Activated CD4-positive, alpha-beta T cell treated with anti-CD3 and anti-CD28 coated beads, Interleukin-2, amount 50 U/mL, for 4 hours (primary cell): Measurements from ENCODE around the gene GRIN1.

Source experiments
- DNase-seq, 2 experiments: peaks; one replicate each; pipeline ENCODE4 v3.0.0-alpha.2; 2020

Gene GRIN1

DNA sequence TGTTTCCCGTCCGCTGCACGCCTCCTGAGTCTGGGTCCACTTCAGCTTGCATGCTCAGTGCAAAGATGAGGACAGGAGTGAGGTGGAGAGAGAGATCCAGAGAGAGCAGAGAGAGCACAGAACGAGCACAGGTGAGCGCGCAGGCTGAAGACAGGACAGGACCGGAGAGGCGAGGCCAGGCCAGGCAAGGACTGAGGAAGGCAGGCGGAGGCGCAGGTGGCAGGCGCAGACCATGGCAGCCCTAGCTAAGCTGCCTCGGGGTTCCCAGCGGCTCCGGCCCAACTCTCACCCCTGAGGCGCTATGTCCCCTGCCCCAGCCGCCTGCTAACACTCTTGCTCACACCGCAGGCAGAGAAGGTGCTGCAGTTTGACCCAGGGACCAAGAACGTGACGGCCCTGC, 9.7 kb downstream of the GRIN1 start:
- DNase-seq, result no peak

DNA sequence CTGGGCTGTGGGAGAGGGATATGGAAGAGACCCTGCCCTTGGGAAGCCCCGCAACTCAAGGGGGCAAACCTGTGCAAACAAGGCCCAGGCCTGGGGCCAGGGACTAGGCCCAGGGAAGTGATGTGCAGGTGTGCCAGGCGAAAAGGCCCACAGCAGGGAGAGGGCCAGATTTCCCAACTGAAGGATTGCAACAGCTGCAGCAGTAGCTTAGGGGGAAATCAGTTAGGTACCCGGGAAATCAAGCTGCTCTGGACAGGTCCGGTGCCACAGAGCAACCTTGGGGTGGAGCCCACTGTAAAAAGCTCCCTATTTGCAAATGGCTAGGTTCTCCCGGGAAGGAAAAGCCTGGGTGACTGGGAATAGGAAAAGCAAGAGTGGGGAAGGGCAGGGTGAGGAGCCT, 10.4 kb downstream of the GRIN1 start:
- no peak for DNase-seq

DNA sequence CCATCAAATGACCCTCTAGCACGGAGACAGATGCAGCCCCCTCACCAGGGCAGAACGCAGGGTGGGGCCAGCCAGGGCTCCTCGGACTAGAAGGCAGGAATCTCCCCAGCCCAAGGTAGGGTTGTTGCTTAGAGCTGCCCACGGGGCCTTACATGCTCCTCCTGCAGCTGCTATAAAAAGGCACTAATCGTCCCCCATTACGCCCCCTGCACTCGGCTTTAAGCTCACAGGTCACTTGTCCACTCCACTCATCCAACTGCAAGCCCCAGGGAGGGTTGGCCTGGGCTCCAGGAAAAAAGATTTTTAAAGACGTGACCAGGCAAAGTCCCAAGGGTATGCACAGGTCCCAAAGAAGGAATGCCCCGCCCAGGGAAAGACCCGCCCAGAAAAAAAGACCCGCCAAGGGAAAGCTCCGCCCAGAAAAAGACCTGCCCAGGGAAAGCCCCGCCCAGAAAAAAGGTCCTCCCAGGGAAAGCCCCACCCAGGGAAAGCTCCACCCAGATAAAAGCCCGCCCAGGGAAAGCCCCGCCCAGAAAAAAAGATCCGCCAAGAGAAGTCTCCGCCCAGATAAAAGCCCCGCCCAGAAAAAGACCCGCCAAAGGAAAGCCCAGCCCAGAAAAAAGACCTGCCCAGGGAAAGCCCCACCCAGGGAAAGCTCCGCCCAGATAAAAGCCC, 11.1 kb downstream of the GRIN1 start:
- DNase-seq, result no peak

DNA sequence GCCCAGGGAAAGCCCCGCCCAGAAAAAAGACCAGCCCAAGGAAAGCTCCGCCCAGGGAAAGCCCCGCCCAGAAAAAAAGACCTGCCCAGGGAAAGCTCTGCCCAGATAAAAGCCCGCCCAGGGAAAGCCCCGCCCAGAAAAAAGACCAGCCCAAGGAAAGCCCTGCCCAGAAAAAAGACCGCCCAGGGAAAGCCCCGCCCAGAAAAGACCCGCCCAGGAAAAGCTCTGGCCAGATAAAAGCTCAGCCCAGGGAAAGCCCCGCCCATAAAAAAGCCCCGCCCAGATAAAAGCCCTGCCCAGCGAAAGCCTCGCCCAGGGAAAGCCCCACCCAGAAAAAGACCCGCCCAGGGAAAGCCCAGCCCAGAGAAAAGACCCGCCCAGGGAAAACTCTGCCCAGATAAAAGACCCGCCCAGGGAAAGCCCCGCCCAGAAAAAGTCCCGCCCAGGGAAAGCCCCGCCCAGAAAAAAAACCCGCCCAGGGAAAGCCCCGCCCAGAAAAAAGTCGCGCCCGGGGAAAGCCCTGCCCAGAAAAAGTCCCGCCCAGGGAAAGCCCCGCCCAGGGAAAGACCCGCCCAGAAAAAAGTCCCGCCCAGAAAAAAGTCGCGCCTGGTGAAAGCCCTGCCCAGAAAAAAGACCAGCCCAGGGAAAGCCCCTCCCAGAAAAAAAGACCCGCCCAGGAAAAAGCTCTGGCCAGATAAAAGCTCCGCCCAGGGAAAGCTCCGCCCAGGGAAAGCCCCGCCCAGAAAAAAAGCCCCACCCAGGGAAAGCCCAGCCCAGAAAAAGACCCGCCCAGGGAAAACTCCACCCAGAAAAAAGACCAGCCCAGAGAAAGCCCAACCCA, 11.9 kb downstream of the GRIN1 start:
- DNase-seq, result no peak

DNA sequence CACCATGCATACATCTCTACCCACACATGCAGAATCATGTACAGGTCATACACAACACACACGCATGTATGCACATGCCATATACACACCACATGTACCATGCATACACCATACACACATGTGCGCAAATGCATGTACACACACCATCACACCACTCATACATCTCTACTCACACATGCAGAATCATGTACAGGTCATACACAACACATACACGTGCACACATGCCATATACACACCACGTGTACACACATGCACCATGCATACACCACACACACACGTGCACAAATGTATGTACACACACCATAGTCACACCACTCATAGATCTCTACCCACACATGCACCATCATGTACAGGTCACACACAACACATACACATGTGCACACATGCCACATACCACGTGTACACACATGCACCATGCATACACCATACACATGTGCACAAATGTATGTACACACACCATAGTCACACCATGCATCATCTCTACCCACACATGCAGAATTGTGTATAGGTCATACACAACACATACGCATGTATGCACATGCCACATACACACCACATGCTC, 14.0 kb downstream of the GRIN1 start:
- DNase-seq, result no peak

DNA sequence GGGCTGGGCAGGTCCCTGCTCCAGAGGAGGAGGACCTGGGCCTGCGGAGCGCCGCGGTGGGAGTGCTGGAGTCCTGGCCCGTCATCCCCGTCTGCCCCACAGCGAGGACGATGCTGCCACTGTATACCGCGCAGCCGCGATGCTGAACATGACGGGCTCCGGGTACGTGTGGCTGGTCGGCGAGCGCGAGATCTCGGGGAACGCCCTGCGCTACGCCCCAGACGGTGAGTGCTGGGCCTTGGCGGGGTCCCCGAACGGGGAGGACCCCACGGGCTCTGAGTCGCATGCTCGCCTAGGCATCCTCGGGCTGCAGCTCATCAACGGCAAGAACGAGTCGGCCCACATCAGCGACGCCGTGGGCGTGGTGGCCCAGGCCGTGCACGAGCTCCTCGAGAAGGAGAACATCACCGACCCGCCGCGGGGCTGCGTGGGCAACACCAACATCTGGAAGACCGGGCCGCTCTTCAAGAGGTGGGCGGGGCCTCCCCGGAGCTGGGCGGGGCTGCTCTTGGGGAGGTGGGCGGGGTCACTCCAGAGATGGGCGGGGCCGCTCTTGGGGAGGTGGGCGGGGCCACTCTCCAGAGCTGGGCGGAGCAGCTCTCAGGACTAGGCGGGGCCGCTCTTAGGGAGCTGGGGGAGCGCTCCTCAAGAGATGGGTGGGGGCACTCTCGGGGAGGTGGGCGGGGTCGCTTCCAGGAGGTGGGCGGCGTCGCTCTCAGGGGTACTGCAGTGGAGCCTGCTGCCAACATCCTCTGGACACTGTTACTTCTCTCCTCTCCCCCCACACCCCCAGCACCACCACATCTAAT, 17.8 kb downstream of the GRIN1 start:
- DNase-seq, result peak; percentile 56 to 67

DNA sequence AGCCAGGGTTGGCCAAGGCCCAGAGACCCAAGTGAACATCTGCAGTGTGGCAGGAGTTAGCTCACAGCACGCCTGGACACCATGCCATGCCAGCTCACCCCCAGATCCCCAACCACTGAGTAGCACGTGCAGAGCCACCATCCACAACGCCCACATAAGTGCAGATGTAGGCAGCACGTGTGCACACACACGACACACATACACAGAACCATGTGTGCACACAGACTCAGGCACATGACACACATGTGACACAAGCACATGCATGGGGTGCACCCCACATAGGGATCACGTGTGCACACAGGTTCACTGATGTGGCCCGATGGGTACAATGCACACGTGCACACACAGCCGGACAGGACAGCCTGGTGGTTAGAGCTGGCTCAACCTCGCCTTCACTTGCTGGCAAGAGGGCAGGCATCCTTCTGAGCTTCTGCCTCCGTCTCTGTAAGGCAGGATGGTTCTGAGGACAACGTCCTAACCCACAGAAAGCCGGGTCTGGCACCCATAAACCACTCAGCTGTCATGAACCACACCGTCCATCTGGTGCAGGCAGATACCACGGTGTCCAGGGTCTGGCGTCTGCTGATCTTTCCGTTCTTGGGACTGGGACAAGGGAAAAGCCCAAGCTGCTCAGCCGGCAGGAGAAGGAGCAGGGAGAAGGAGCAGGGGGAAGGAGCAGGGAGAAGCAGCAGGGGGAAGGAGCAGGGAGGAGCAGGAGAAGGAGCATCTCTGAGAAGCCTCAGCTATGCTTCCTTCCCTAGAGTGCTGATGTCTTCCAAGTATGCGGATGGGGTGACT, 18.9 kb downstream of the GRIN1 start:
- no peak for DNase-seq

DNA sequence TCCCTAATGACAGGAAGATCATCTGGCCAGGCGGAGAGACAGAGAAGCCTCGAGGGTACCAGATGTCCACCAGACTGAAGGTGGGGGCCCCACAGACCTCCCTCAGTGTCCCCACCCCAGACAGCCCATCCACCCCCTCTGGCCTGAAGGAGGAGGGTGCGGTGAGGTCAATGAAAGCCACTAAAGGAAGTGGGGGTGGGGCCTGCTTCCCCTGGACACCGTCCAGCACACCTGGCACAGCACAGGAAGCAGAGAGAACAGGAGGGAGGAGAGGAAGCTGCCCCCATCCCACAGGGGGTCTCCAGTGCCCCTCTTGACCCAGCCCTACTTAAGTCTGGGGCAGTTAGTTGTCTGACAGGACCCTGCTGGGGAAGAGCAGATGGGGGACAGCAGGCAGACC, 19.7 kb downstream of the GRIN1 start:
- DNase-seq, result no peak

DNA sequence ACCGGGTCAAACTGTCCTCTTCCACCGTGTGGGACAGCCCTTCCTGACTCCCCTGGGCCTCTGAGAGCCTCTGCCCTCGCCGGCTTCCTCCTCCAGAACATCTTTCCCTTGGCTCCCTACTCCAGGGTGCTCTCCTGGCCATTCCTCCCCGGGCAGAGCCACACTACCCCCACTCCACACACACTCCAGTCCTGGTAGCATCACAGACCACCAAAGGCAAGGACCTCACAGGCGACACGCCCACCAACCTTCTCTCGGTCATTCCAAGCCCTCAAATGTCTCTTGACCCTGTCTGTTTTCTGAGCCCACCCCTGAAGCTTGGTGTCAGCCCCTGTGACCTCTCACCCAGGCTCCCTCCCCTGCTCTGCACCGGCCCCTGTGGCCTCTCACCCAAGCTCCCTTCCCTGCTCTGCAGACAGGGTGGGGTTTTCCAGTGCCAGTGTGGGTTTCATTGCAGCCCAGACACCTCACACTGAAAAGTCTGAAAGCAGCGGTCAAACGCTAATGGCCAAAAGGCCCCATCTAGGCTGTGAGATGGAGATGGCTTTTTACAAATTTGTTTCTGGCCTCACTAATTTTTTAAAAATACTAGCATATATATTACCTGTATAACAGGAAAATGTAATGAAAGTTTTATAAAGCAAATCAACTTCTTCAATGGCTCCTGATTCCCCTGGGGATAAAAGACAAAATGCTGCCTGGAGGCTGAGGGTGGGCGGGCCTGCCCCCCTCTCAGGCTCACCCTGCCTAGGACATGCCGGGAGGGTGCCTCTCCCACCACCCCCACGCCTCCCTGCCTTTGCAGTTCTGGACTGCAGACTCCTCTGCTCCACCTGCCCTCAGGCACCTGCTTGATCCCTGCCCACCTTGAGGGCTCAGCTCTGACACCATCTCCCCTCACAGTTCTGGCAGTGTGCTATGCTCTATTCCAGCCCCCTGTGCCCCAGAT, 20.4 kb downstream of the GRIN1 start:
- DNase-seq, result no peak

DNA sequence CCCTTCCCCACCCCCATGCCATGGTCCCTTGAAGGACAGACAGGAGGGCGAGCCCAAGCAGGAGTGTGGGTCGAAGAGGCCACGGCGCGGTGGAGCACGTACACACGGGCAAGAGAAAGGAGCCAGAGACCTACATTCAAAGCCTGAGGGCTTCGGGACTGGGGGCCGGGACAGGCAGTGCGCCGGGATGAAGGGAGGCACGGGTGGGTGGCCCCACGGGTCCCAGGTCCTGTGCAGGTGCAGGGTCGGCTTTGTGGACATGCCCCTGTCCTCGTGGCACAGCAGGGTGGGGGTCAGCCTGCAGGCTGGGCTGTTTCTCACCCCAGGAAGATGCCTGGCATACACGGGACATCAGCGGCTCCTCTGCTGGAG, 21.1 kb downstream of the GRIN1 start:
- no peak for DNase-seq

DNA sequence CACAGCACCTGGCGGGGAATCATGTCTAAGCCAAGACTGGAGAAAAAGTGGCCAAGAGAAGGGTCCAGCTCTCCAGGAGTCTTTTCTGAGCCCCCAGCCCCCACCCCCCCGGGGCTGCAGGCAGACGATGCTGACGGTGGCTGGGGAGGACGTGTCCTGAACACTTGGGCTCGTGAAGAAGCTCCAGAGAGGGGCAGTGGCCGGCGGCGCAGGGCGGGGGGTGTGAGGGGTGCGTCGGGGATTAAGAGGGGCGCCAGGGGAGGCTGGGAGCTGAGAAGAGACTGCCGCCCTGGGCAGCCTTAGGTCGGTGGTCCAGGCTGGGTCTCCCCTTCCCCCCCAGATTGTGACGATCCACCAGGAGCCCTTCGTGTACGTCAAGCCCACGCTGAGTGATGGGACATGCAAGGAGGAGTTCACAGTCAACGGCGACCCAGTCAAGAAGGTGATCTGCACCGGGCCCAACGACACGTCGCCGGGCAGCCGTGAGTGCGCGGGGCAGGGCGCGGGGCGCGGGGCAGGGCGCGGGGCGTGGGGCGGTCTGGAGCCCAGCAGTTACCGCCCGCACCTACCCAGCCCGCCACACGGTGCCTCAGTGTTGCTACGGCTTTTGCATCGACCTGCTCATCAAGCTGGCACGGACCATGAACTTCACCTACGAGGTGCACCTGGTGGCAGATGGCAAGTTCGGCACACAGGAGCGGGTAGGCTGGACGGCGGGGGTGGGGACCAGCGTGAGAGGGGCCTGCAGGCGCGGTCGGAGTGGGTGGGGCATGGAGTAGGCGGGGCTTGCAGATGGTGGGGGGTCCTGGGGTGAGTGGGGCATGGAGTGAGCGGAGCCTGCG, 22.0 kb downstream of the GRIN1 start:
- DNase-seq, result no peak

DNA sequence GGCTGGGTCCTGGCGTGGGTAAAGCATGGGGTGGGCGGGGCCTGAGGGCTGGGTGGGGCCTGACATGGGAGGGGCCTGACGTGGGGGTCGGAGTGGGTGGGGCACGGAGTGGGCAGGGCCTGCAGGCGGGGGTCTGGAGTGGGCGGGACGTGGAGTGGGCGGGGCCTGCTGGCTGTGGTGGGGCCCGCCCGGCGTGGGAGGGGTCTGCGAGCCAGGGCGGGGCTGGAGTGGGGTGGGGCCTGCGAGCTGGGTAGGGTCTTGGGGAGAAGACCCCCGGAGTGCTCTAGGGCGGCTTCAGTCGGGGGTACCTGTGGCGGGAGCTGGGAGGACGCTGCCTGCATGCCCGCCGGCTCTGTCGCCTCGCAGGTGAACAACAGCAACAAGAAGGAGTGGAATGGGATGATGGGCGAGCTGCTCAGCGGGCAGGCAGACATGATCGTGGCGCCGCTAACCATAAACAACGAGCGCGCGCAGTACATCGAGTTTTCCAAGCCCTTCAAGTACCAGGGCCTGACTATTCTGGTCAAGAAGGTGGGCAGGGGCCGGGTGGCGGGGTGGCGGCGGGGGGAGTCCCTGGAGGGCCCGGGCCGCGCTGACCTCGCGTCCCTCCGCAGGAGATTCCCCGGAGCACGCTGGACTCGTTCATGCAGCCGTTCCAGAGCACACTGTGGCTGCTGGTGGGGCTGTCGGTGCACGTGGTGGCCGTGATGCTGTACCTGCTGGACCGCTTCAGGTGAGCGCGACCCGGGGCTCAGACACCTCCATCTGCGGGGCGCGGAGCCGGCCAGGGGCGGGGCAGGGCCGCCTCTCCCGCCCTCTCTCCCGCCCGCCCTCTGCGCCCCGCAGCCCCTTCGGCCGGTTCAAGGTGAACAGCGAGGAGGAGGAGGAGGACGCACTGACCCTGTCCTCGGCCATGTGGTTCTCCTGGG, 22.9 kb downstream of the GRIN1 start:
- no peak for DNase-seq

DNA sequence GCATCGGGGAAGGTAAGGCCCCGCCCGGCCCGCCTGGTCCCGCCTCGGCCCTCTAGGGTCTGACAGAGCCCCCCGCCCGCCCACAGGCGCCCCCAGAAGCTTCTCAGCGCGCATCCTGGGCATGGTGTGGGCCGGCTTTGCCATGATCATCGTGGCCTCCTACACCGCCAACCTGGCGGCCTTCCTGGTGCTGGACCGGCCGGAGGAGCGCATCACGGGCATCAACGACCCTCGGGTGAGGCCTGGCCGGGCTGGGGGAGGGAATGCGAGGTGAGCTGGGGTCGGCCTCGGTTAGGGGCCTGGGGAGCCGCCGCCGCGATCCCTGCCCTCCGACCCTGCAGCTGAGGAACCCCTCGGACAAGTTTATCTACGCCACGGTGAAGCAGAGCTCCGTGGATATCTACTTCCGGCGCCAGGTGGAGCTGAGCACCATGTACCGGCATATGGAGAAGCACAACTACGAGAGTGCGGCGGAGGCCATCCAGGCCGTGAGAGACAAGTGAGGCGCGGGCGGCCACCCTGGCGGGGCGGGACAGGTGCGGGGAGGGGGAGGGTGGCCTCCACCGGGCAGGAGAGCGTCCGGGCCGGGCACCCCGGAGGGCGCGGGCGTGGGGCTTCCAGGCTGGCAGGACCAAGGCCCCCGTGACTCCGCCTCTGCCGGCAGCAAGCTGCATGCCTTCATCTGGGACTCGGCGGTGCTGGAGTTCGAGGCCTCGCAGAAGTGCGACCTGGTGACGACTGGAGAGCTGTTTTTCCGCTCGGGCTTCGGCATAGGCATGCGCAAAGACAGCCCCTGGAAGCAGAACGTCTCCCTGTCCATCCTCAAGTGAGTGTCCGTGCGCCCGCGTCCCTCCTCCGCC, 23.8 kb downstream of the GRIN1 start:
- DNase-seq, result peak in 1 of 2 experiments; percentile 14

DNA sequence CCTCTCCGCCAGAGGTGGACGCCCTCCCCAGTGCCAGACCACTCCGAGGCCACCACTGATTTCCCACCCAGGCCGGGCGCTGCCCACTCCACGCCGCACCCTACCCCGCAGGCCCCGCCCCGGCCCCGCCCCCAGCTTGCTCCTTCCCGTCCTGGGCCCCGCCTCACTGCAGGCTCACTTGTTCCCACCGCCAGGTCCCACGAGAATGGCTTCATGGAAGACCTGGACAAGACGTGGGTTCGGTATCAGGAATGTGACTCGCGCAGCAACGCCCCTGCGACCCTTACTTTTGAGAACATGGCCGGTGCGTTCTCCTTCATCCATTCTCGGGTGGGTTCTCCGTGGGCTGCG, 24.4 kb downstream of the GRIN1 start:
- no peak for DNase-seq

DNA sequence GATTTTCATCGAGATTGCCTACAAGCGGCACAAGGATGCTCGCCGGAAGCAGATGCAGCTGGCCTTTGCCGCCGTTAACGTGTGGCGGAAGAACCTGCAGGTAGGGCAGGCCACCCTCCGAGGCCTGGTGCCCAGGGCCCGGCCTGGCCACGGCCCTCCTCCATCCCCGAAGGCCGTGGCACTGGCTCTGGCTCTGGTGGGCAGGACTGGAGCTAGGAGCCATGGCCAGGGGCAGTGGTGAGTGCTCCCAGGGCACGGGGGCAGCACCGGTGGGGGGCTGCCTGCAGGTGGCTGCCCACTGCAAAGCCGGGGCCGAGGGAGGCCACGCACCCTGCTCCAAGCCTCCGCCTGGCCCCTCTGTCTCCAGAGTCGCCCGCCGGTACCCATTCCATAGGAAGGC, 24.9 kb downstream of the GRIN1 start:
- DNase-seq, result no peak

DNA sequence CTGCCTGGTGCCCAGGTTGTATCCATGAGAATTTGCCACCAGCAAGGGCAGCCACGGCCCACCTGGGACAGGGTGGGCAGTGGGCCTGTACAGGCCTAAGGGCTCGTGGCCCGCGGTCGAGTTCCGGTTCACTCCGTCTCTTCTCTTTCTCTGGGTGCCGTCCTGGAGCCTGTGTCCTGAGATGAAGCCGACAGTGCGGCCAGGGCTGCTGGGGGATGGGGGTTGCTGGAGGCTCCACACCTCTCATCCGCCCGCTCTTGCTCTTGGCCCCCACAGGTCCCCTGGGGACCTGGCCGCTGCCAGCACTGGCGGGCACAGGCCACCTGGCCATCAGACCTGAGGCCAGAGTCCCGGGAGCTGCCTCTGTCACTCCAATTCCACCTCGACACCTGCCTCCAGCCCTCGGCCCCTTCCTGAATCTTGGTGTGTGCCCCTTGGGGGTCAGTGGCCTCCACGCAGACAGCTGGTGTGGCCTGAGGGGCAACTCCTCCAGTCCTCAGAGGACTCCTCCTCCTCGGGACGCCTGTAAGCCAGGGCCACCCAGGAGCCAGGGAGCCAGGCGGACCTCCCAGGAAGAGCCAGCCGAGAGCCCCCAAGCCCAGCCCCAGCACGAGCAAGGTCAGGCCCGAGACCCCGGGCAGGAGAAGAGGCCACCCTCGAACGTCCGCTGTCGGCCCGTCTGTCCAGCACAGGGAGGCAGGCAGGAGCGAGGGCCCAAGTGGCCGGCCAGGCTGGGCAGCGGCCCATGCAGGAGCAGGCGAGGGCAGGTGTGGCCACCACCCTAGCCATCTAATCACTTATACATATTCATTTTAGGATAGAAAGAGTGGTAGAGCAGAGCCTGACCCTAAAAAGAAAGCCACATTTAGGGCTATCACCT, 25.7 kb downstream of the GRIN1 start:
- DNase-seq, result no peak

DNA sequence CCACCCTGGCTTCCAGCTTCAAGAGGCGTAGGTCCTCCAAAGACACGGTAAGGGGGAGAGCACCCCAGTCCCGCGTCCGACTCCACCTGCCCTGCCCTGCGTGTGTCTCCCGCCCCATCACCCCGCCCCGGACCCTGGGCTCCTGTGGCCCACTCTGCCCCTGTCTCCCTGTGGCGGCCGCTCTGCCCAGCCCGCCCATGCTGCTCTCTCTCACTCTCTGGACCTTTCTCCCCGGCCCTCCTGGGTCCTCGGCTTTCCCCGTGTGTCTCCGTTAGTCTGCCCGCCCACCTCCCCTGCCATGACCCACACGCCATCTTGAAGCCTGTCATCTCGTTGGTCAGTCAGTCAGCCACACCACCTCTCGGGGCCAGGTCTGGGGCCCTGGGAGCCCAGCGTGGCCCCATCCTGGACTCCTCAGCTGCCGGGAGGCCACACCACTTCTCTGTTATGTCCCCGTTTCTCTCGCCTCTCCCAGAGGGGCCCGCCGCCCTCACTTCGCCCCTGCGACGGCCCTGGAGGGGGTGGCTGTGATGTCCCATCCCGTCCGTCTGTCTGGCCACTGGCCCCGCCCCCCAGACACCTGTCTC, 26.4 kb downstream of the GRIN1 start:
- DNase-seq, result no peak
